ENCODE results near the gene EPS15.

DNA sequence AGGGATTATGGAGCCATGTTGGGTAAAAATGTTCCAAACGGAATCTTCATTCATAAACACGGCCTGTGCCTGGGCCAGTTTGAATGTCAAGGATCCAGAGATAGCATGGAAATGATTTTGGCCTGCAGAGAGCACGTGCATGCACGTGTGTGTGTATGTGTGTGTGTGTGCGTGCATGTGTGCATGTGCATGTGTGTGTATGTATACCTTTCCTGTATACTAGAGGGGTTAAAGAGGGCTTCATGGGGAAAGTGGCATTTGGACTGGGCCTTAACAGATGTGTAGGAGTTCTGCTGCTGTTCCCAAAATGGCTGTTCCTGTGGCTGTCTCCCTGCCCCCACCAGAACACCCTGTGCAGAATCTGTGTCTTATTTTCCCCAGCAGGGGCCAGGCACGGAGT, 210.4 kb downstream of the EPS15 start:
- TF ChIP-seq, protein P1, sequence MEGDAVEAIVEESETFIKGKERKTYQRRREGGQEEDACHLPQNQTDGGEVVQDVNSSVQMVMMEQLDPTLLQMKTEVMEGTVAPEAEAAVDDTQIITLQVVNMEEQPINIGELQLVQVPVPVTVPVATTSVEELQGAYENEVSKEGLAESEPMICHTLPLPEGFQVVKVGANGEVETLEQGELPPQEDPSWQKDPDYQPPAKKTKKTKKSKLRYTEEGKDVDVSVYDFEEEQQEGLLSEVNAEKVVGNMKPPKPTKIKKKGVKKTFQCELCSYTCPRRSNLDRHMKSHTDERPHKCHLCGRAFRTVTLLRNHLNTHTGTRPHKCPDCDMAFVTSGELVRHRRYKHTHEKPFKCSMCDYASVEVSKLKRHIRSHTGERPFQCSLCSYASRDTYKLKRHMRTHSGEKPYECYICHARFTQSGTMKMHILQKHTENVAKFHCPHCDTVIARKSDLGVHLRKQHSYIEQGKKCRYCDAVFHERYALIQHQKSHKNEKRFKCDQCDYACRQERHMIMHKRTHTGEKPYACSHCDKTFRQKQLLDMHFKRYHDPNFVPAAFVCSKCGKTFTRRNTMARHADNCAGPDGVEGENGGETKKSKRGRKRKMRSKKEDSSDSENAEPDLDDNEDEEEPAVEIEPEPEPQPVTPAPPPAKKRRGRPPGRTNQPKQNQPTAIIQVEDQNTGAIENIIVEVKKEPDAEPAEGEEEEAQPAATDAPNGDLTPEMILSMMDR (IDR thresholded peaks at IDR 0.05), result no peak
- TF ChIP-seq JUN (CRISPR knock-in tag; IDR thresholded peaks at IDR 0.05) (no peak), ZNF219 (CRISPR knock-in tag; IDR thresholded peaks at IDR 0.05; ENCODE audit: borderline replicate concordance) (no peak), ESRRA (CRISPR knock-in tag; IDR thresholded peaks at IDR 0.05; ENCODE audit: borderline replicate concordance) (no peak), ZNF317 (CRISPR knock-in tag; IDR thresholded peaks at IDR 0.05; ENCODE audit: borderline replicate concordance, low read depth) (no peak), FOXJ3 (CRISPR knock-in tag; IDR thresholded peaks at IDR 0.05; ENCODE audit: borderline replicate concordance) (no peak), KAT7 (CRISPR knock-in tag; IDR thresholded peaks at IDR 0.05; ENCODE audit: borderline replicate concordance) (no peak), ELF4 (CRISPR knock-in tag; IDR thresholded peaks at IDR 0.05; ENCODE audit: low read depth) (no peak)
- TF ChIP-seq, protein P2, sequence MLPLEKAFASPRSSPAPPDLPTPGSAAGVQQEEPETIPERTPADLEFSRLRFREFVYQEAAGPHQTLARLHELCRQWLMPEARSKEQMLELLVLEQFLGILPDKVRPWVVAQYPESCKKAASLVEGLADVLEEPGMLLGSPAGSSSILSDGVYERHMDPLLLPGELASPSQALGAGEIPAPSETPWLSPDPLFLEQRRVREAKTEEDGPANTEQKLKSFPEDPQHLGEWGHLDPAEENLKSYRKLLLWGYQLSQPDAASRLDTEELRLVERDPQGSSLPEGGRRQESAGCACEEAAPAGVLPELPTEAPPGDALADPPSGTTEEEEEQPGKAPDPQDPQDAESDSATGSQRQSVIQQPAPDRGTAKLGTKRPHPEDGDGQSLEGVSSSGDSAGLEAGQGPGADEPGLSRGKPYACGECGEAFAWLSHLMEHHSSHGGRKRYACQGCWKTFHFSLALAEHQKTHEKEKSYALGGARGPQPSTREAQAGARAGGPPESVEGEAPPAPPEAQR (CRISPR knock-in tag; IDR thresholded peaks at IDR 0.05), result no peak
- TF ChIP-seq, protein P3, sequence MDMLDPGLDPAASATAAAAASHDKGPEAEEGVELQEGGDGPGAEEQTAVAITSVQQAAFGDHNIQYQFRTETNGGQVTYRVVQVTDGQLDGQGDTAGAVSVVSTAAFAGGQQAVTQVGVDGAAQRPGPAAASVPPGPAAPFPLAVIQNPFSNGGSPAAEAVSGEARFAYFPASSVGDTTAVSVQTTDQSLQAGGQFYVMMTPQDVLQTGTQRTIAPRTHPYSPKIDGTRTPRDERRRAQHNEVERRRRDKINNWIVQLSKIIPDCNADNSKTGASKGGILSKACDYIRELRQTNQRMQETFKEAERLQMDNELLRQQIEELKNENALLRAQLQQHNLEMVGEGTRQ (CRISPR knock-in tag; IDR thresholded peaks at IDR 0.05), result no peak
- TF ChIP-seq, protein P4, sequence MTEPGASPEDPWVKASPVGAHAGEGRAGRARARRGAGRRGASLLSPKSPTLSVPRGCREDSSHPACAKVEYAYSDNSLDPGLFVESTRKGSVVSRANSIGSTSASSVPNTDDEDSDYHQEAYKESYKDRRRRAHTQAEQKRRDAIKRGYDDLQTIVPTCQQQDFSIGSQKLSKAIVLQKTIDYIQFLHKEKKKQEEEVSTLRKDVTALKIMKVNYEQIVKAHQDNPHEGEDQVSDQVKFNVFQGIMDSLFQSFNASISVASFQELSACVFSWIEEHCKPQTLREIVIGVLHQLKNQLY (CRISPR knock-in tag; IDR thresholded peaks at IDR 0.05), result no peak
- TF ChIP-seq, protein P5, sequence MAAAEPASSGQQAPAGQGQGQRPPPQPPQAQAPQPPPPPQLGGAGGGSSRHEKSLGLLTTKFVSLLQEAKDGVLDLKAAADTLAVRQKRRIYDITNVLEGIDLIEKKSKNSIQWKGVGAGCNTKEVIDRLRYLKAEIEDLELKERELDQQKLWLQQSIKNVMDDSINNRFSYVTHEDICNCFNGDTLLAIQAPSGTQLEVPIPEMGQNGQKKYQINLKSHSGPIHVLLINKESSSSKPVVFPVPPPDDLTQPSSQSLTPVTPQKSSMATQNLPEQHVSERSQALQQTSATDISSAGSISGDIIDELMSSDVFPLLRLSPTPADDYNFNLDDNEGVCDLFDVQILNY (CRISPR knock-in tag; IDR thresholded peaks at IDR 0.05), result no peak
- TF ChIP-seq, protein P6, sequence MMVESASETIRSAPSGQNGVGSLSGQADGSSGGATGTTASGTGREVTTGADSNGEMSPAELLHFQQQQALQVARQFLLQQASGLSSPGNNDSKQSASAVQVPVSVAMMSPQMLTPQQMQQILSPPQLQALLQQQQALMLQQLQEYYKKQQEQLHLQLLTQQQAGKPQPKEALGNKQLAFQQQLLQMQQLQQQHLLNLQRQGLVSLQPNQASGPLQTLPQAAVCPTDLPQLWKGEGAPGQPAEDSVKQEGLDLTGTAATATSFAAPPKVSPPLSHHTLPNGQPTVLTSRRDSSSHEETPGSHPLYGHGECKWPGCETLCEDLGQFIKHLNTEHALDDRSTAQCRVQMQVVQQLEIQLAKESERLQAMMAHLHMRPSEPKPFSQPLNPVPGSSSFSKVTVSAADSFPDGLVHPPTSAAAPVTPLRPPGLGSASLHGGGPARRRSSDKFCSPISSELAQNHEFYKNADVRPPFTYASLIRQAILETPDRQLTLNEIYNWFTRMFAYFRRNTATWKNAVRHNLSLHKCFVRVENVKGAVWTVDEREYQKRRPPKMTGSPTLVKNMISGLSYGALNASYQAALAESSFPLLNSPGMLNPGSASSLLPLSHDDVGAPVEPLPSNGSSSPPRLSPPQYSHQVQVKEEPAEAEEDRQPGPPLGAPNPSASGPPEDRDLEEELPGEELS (CRISPR knock-in tag; IDR thresholded peaks at IDR 0.05), result no peak
- TF ChIP-seq, protein P7, sequence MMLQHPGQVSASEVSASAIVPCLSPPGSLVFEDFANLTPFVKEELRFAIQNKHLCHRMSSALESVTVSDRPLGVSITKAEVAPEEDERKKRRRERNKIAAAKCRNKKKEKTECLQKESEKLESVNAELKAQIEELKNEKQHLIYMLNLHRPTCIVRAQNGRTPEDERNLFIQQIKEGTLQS (CRISPR knock-in tag; conservative IDR thresholded peaks at IDR 0.05), result no peak
